ENCODE results near the gene AOPEP. TPM values are rescaled to one million over a fixed set of nuclear protein-coding genes. Genes with fewer than 3 reads are reported as not detected.

Gene AOPEP
- polyA plus RNA-seq, 1 of the 3 experiments (the other 2 are of a cell fraction) = 54.6 TPM

DNA sequence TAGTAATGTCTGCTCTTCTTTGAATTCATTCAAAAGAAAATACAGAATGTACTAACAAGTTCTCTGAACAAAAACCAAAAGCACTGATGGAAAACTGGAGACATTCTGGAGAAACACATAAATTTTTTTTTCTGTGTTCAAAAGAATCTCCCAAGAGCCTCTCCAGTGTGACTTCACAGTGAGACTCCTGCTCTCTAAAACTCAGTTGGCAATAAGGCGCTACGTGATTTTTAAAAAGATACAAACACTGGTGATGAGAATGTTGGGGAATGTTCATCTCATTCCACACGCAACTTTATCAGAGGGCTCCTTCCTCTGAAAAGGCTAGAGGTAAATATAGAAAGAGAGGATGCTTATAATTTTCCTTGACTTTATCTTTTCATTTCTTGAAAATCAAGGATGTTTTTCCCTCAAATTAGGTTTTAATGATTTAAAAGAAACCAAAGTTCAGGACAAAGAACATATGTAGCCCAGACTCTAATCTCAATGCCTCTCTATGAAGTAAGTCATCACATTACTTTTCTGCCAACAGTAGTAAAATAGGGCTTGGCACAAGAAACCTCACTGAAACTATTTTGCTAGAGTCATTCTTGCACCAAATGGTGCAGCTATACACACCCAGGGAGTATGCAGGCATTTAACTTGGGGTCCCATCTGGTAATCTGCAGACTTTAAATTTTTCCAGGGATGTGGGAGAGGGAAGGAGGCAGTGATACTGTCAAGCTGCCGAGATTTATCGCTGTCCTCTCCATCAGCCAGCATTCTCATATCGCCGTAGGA, 12.9 kb upstream of the AOPEP start:
- H3K79me2 ChIP-seq (ENCODE audit: insufficient read depth) = no peaks in the 10 kb centered on the region
- CTCF ChIA-PET = interaction anchor here (0.6 kb wide), 1 partner anchor 17 kb away, joined by 3 read pairs; no protein-coding TSS in a partner anchor
- no peak for TF ChIP-seq TEAD4 (IDR thresholded peaks at IDR 0.05; ENCODE audit: borderline replicate concordance, insufficient read depth)
- no peak for TF ChIP-seq GABPA (IDR thresholded peaks at IDR 0.05; ENCODE audit: low read depth)
- no peak for TF ChIP-seq NFIC (IDR thresholded peaks at IDR 0.05; ENCODE audit: borderline replicate concordance)
- TF ChIP-seq FOXJ3 (CRISPR knock-in tag; IDR thresholded peaks at IDR 0.05) = no peak
- no peak for TF ChIP-seq ELF1 (IDR thresholded peaks at IDR 0.05)
- no peak for TF ChIP-seq FOXM1 (IDR thresholded peaks at IDR 0.05; ENCODE audit: low read depth)
- TF ChIP-seq, protein P1, sequence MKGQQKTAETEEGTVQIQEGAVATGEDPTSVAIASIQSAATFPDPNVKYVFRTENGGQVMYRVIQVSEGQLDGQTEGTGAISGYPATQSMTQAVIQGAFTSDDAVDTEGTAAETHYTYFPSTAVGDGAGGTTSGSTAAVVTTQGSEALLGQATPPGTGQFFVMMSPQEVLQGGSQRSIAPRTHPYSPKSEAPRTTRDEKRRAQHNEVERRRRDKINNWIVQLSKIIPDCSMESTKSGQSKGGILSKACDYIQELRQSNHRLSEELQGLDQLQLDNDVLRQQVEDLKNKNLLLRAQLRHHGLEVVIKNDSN (IDR thresholded peaks at IDR 0.05; ENCODE audit: borderline replicate concordance, low read depth) = no peak
- TF ChIP-seq, protein P2, sequence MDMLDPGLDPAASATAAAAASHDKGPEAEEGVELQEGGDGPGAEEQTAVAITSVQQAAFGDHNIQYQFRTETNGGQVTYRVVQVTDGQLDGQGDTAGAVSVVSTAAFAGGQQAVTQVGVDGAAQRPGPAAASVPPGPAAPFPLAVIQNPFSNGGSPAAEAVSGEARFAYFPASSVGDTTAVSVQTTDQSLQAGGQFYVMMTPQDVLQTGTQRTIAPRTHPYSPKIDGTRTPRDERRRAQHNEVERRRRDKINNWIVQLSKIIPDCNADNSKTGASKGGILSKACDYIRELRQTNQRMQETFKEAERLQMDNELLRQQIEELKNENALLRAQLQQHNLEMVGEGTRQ (IDR thresholded peaks at IDR 0.05; ENCODE audit: borderline replicate concordance, low read depth, low read length) = no peak
- TF ChIP-seq, protein P3, sequence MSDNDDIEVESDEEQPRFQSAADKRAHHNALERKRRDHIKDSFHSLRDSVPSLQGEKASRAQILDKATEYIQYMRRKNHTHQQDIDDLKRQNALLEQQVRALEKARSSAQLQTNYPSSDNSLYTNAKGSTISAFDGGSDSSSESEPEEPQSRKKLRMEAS (IDR thresholded peaks at IDR 0.05; ENCODE audit: low read depth) = no peak
- TF ChIP-seq, protein P4, sequence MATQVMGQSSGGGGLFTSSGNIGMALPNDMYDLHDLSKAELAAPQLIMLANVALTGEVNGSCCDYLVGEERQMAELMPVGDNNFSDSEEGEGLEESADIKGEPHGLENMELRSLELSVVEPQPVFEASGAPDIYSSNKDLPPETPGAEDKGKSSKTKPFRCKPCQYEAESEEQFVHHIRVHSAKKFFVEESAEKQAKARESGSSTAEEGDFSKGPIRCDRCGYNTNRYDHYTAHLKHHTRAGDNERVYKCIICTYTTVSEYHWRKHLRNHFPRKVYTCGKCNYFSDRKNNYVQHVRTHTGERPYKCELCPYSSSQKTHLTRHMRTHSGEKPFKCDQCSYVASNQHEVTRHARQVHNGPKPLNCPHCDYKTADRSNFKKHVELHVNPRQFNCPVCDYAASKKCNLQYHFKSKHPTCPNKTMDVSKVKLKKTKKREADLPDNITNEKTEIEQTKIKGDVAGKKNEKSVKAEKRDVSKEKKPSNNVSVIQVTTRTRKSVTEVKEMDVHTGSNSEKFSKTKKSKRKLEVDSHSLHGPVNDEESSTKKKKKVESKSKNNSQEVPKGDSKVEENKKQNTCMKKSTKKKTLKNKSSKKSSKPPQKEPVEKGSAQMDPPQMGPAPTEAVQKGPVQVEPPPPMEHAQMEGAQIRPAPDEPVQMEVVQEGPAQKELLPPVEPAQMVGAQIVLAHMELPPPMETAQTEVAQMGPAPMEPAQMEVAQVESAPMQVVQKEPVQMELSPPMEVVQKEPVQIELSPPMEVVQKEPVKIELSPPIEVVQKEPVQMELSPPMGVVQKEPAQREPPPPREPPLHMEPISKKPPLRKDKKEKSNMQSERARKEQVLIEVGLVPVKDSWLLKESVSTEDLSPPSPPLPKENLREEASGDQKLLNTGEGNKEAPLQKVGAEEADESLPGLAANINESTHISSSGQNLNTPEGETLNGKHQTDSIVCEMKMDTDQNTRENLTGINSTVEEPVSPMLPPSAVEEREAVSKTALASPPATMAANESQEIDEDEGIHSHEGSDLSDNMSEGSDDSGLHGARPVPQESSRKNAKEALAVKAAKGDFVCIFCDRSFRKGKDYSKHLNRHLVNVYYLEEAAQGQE (IDR thresholded peaks at IDR 0.05; ENCODE audit: low read depth, low read length) = no peak
- TF ChIP-seq NRF1 (IDR thresholded peaks at IDR 0.05; ENCODE audit: low read depth, low read length) = no peak
- TF ChIP-seq EZH2phosphoT487 (IDR thresholded peaks at IDR 0.05; ENCODE audit: borderline replicate concordance, low read depth) = no peak
- TF ChIP-seq RAD21 (IDR thresholded peaks at IDR 0.05; ENCODE audit: low read length) = no peak
- H3K4me2 ChIP-seq = no peak overlapping the region
- POLR2A ChIA-PET = no interaction called here
- H3K9me3 ChIP-seq = no peaks in the 10 kb centered on the region
- H3F3A ChIP-seq (replicated peaks; ENCODE audit: insufficient read depth) = no peaks in the 10 kb centered on the region
- H2AFZ ChIP-seq (ENCODE audit: low read depth) = no peak overlapping the region
- no peaks in the 10 kb centered on the region; the same call in 1 of the 2 replicates for H3K27me3 ChIP-seq (ENCODE audit: insufficient read depth)
- DNase-seq = no peak
- H3K9me2 ChIP-seq = no peaks in the 10 kb centered on the region
- no peak overlapping the region for H3K27ac ChIP-seq (ENCODE audit: low read depth in 2 of 2, low read length in 1 of 2)
- WGBS (ENCODE audit: low lambda C conversion rate) = 88% methylated on average over 7 of the region's 7 CpGs
- H3K4me3 ChIP-seq (ENCODE audit: low read depth in 2 of 2, low read length in 1 of 2) = no peak overlapping the region
- H4K20me1 ChIP-seq (ENCODE audit: insufficient read depth) = no peaks in the 10 kb centered on the region
- no peaks in the 10 kb centered on the region for H3K36me3 ChIP-seq (replicated peaks in 1 of 2; ENCODE audit: control insufficient read depth in 1 of 2, insufficient read depth in 2 of 2, low read length in 1 of 2)
- no peak overlapping the region for H3K9ac ChIP-seq
- H3K4me1 ChIP-seq (ENCODE audit: control insufficient read depth in 1 of 2, insufficient read depth in 2 of 2, low read depth in 1 of 2, low read length in 1 of 2) = no peaks in the 10 kb centered on the region; a peak in 1 of 4 replicates
